ENCODE data around the gene SUPT5H. TPM values are rescaled to one million over a fixed set of nuclear protein-coding genes. Genes with fewer than 3 reads are reported as not detected.

The SUPT5H gene
- total RNA-seq, 1 experiment from 2014 or later: 171 TPM

DNA sequence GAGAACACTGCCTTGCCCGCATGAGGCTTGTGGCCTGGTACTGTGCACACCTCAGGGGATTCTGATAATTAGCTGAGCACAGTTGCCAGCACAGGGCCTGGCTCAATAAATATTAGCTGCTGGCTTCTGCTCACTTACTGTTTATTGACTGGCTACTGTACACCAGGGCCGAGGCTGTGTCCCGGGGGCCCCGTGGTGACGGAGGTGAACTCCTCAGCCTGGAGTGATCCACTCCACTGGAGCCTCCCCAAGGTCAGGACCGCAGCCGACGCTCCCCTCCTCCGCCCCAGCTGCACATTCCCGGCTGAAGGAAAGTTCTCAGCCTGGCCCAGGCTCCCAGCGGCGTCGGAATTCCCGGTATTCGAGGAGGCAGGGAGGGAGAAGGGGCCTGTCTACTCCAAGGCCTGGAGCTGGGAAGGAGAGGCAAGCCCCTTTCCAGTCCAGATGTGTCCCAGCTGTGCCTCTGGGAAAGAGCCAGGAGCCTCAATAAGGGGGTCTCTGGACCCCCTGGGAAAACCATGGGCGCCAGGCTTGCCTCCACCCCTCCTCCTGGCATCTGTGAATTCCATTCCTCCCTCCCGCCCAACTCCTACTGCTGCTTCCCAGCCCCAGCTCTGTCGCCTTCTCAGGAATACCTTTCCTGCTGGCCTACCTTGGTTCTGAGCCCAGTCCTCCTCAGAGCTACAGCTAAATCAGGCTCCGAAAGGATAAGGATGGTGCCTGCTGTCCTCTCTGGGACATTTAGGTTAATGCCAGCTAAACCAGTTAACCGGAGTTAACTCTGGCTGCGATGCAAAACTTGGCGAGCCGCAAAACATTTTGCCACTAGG lies 16.9 kb upstream of the SUPT5H start:
- peak overlapping the region; percentile 51 for H3K4me3 Mint-ChIP-seq (ENCODE audit: unreplicated experiment)
- peaks cover 27% of the 10 kb centered on the region for H3K4me1 ChIP-seq

DNA sequence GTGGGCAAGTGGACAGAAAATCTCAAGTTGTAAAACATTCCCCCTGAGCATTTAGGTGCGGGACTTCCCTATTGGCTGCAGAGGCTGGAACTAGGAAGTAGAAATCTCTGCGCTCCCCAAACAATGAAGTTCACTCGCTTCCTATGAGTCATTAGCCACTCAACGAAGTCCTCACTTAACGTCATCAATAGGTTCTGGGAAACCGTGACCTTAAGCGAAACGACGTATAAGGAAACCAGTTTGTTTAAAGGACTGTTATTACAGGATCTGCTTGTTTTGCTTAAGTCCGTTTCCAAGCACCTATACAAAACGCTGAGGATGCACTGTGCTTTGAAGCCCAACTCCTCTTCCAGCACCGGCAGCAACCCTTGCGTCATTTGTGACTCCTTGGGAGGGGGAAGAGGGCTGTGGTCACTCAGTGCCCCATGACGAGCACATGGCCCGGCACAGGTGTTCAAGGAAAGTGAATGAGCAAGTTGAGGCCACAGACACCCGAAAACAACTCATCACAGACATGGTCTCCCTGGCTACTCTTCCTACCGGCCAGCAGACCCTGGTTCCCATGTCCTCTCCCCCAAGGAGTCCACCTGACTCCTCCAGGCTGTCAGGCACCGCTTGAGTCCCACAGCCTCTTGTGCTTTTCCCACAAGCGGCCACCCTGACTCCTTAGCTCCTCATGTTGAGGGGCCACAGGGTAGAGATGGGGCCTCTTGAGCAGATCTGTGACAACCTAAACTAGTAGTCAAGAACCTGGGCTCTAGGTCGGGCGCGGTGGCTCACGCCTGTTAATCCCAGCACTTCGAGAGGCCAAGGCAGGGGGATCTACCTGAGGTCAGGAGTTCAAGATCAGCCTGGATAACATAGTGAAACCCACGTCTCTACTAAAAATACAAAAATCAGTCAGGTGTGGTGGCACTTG lies 14.4 kb upstream of the SUPT5H start:
- intact Hi-C loops (cut with micrococcal nuclease; ENCODE audit: unreplicated experiment): no loop called here
- H3K4me1 Mint-ChIP-seq (ENCODE audit: low read depth, unreplicated experiment): peaks cover 7% of the 10 kb centered on the region
- no peak overlapping the region for H3K4me3 Mint-ChIP-seq (ENCODE audit: unreplicated experiment)
- DNase-seq: peak; percentile 56 to 69
- Histone ChIP-seq H3K9me3 (no peaks in the 10 kb centered on the region), H3K36me3 (ENCODE audit: control insufficient read depth, insufficient read depth, low read length) (peaks cover 7% of the 10 kb centered on the region), H3K4me3 (ENCODE audit: low read depth, low read length) (no peak overlapping the region), H3K27me3 (replicated peaks; ENCODE audit: control insufficient read depth, insufficient read depth, low read length) (no peaks in the 10 kb centered on the region), H3K4me1 (peaks cover 38% of the 10 kb centered on the region)
- POLR2A ChIA-PET: interaction anchor here (0.9 kb wide), 1 partner anchor 14 kb away, joined by 4 read pairs; the partner anchor contains the start of gene SUPT5H
- CTCF ChIA-PET: interaction anchor here (1.0 kb wide), 1 partner anchor 33 kb away, joined by 3 read pairs; no protein-coding TSS in a partner anchor
- BruUV-seq (replicated peaks): no TSS peak
- H3K36me3 Mint-ChIP-seq (ENCODE audit: insufficient read depth, unreplicated experiment): peaks cover 78% of the 10 kb centered on the region
- peak overlapping the region; percentile 84 for H3K27ac Mint-ChIP-seq (ENCODE audit: unreplicated experiment)
- H3K9me3 Mint-ChIP-seq (ENCODE audit: unreplicated experiment): no peaks in the 10 kb centered on the region
- H3K27me3 Mint-ChIP-seq (ENCODE audit: insufficient read depth, unreplicated experiment): no peaks in the 10 kb centered on the region
- TF ChIP-seq, protein P1, sequence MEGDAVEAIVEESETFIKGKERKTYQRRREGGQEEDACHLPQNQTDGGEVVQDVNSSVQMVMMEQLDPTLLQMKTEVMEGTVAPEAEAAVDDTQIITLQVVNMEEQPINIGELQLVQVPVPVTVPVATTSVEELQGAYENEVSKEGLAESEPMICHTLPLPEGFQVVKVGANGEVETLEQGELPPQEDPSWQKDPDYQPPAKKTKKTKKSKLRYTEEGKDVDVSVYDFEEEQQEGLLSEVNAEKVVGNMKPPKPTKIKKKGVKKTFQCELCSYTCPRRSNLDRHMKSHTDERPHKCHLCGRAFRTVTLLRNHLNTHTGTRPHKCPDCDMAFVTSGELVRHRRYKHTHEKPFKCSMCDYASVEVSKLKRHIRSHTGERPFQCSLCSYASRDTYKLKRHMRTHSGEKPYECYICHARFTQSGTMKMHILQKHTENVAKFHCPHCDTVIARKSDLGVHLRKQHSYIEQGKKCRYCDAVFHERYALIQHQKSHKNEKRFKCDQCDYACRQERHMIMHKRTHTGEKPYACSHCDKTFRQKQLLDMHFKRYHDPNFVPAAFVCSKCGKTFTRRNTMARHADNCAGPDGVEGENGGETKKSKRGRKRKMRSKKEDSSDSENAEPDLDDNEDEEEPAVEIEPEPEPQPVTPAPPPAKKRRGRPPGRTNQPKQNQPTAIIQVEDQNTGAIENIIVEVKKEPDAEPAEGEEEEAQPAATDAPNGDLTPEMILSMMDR (IDR thresholded peaks at IDR 0.05; ENCODE audit: insufficient read depth in 1 of 2, low read depth in 1 of 2, low read length in 1 of 2, severe bottlenecking in 1 of 2, unreplicated experiment in 1 of 2): no peak

More for the DNA sequence above, 16.9 kb upstream of the SUPT5H start:
- intact Hi-C loops (cut with micrococcal nuclease; ENCODE audit: unreplicated experiment): loop anchor here (1.0 kb wide), 1 partner anchor 16 kb away; the partner anchor contains the start of gene PLEKHG2
- POLR2A ChIA-PET: interaction anchor here (0.5 to 1.9 kb wide), 6 partner anchors 7 to 86 kb away, joined by 3 to 34 read pairs (median 5); partner anchors contain the start of genes RPS16, SAMD4B and ZFP36
- Histone ChIP-seq H3K36me3 (ENCODE audit: control insufficient read depth, insufficient read depth, low read length) (peaks cover 12% of the 10 kb centered on the region), H3K4me3 (ENCODE audit: low read depth, low read length) (no peak overlapping the region), H3K27me3 (replicated peaks; ENCODE audit: control insufficient read depth, insufficient read depth, low read length) (no peaks in the 10 kb centered on the region), H3K9me3 (no peaks in the 10 kb centered on the region)
- Mint-ChIP-seq H3K27me3 (ENCODE audit: insufficient read depth, unreplicated experiment) (no peaks in the 10 kb centered on the region), H3K4me1 (ENCODE audit: low read depth, unreplicated experiment) (no peaks in the 10 kb centered on the region), H3K9me3 (ENCODE audit: unreplicated experiment) (no peaks in the 10 kb centered on the region), H3K36me3 (ENCODE audit: insufficient read depth, unreplicated experiment) (peaks cover 64% of the 10 kb centered on the region), H3K27ac (ENCODE audit: unreplicated experiment) (peak overlapping the region; percentile 79)
- BruUV-seq (replicated peaks): no TSS peak
- TF ChIP-seq, protein P1 (IDR thresholded peaks at IDR 0.05; ENCODE audit: insufficient read depth in 1 of 2, low read depth in 1 of 2, low read length in 1 of 2, severe bottlenecking in 1 of 2, unreplicated experiment in 1 of 2): no peak
- CTCF ChIA-PET: interaction anchor here (0.6 to 1.7 kb wide), 6 partner anchors 12 to 920 kb away, joined by 3 to 9 read pairs (median 5); partner anchors contain the start of genes C19orf47 and PLD3
- DNase-seq: peak; percentile 79 to 90

DNA sequence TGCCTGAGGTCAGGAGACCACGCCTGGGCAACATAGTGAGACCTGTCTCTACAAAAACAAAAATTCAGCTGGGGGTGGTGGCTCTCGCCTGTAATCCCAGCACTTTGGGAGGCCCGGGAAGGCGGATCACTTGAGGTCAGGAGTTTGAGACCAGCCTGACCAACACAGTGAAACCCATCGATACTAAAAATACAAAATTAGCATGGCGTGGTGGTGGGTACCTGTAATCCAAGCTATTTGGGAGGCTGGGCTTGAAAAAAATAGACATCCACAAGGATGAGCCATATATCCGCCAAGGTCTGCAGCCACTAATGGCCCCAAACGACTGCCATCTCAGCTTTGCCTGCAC lies 12.7 kb upstream of the SUPT5H start:
- Histone ChIP-seq H3K9me3 (no peaks in the 10 kb centered on the region), H3K36me3 (ENCODE audit: control insufficient read depth, insufficient read depth, low read length) (peaks cover 7% of the 10 kb centered on the region), H3K4me3 (ENCODE audit: low read depth, low read length) (no peak overlapping the region), H3K27me3 (replicated peaks; ENCODE audit: control insufficient read depth, insufficient read depth, low read length) (no peaks in the 10 kb centered on the region), H3K4me1 (peaks cover 33% of the 10 kb centered on the region)
- H3K36me3 Mint-ChIP-seq (ENCODE audit: insufficient read depth, unreplicated experiment): peaks cover 85% of the 10 kb centered on the region
- no peak overlapping the region for H3K27ac Mint-ChIP-seq (ENCODE audit: unreplicated experiment)
- H3K27me3 Mint-ChIP-seq (ENCODE audit: insufficient read depth, unreplicated experiment): no peaks in the 10 kb centered on the region
- H3K4me1 Mint-ChIP-seq (ENCODE audit: low read depth, unreplicated experiment): peaks cover 18% of the 10 kb centered on the region
- no TSS peak for BruUV-seq (replicated peaks)
- ChIA-PET CTCF (no interaction called here), POLR2A (interaction anchor here (0.6 to 1.1 kb wide), 4 partner anchors 15 to 70 kb away, joined by 3 read pairs; partner anchors contain the start of gene PLEKHG2)
- no peak for DNase-seq
- H3K9me3 Mint-ChIP-seq (ENCODE audit: unreplicated experiment): no peaks in the 10 kb centered on the region
- TF ChIP-seq, protein P1 (IDR thresholded peaks at IDR 0.05; ENCODE audit: insufficient read depth in 1 of 2, low read depth in 1 of 2, low read length in 1 of 2, severe bottlenecking in 1 of 2, unreplicated experiment in 1 of 2): no peak
- H3K4me3 Mint-ChIP-seq (ENCODE audit: unreplicated experiment): no peak overlapping the region
- intact Hi-C loops (cut with micrococcal nuclease; ENCODE audit: unreplicated experiment): no loop called here

All from Caco-2 (cell line).